Calu3 (cell line): ENCODE measurements around the gene FYB1. TPM values are rescaled to one million over a fixed set of nuclear protein-coding genes. Genes with fewer than 3 reads are reported as not detected.
A peak's percentile ranks its signal among the peaks of the same experiment; 100 is the strongest.

Experiments used
- BruUV-seq: library from RNA; stranded (reverse); fragments of 400-500 nt; replicated peaks from 2 replicates; lab custom pipeline; 2021; lab: Mats Ljungman, UMichigan
- CTCF ChIA-PET: fragments of 300-600 bp; sonication (Branson Sonifier 250); formaldehyde crosslinking; loops from one replicate; lab custom pipeline; 2022; ENCODE audit warnings: antibody characterized with exemption; lab: Charles Lee
- DNase-seq: peaks from one replicate; pipeline ENCODE4 v3.0.0; 2022
- H3K27ac Mint-ChIP-seq: one replicate; pipeline ENCODE4 v1.8.0; 2022; ENCODE audit warnings: mixed read lengths; ENCODE audit not compliant: unreplicated experiment
- H3K27me3 Mint-ChIP-seq: one replicate; pipeline ENCODE4 v1.8.0; 2022; ENCODE audit warnings: mixed read lengths; ENCODE audit not compliant: unreplicated experiment
- H3K36me3 Mint-ChIP-seq: one replicate; pipeline ENCODE4 v1.8.0; 2022; ENCODE audit warnings: mild to moderate bottlenecking, moderate library complexity, mixed read lengths; ENCODE audit not compliant: insufficient read depth, unreplicated experiment
- H3K4me1 Mint-ChIP-seq: one replicate; pipeline ENCODE4 v1.8.0; 2022; ENCODE audit warnings: mild to moderate bottlenecking, low read depth, mixed read lengths; ENCODE audit not compliant: unreplicated experiment
- H3K4me3 Mint-ChIP-seq: one replicate; pipeline ENCODE4 v1.8.0; 2022; ENCODE audit warnings: mild to moderate bottlenecking, low read depth, moderate library complexity, mixed read lengths; ENCODE audit not compliant: unreplicated experiment
- H3K9me3 Mint-ChIP-seq: one replicate; pipeline ENCODE4 v1.8.0; 2022; ENCODE audit warnings: low read depth, mixed read lengths; ENCODE audit not compliant: unreplicated experiment
- CTCF ChIP-seq: fragments of 200-600 bp; IDR thresholded peaks from one replicate; pipeline ENCODE4 v1.8.0; 2022; ENCODE audit warnings: antibody characterized with exemption; ENCODE audit not compliant: unreplicated experiment
- intact Hi-C: fragments of 100-400 bp; cut with micrococcal nuclease; formaldehyde crosslinking; loops from one replicate; pipeline ENCODE4 v1.10.0; 2022; ENCODE audit not compliant: unreplicated experiment
- total RNA-seq: library from RNA; stranded (reverse); gene quantifications from 2 replicates; pipeline ENCODE4 v1.2.3, GENCODE V29; 2022

FYB1 gene
- total RNA-seq, 1 experiment from 2014 or later: 42.8 TPM

- intact Hi-C loops: no loop called here
- H3K9me3 Mint-ChIP-seq: peaks cover 5% of the 10 kb centered on the region
- H3K4me1 Mint-ChIP-seq: peaks cover 34% of the 10 kb centered on the region
- TF ChIP-seq CTCF: no peak
- no peak overlapping the region for H3K4me3 Mint-ChIP-seq
- no peak overlapping the region for H3K27ac Mint-ChIP-seq
- H3K27me3 Mint-ChIP-seq: no peaks in the 10 kb centered on the region
- H3K36me3 Mint-ChIP-seq: no peaks in the 10 kb centered on the region
- DNase-seq: no peak
- no TSS peak for BruUV-seq
- CTCF ChIA-PET: no interaction called here
These were observed 50.3 kb downstream of the FYB1 start for GRCh38 chr5:39169081-39169480.

GRCh38 chr5:39167972-39168342, 51.4 kb downstream of the FYB1 start:
- Mint-ChIP-seq H3K4me3 (no peak overlapping the region), H3K4me1 (peaks cover 38% of the 10 kb centered on the region), H3K36me3 (no peaks in the 10 kb centered on the region), H3K27ac (no peak overlapping the region), H3K9me3 (peaks cover 2% of the 10 kb centered on the region), H3K27me3 (no peaks in the 10 kb centered on the region)
- intact Hi-C loops: no loop called here
- BruUV-seq: no TSS peak
- no peak for TF ChIP-seq CTCF
- DNase-seq: no peak
- CTCF ChIA-PET: no interaction called here

GRCh38 chr5:39167141-39167971, 52.0 kb downstream of the FYB1 start:
- no peak overlapping the region for H3K4me3 Mint-ChIP-seq
- intact Hi-C loops: no loop called here
- BruUV-seq: no TSS peak
- TF ChIP-seq CTCF: no peak
- H3K9me3 Mint-ChIP-seq: peaks cover 2% of the 10 kb centered on the region
- no peaks in the 10 kb centered on the region for H3K36me3 Mint-ChIP-seq
- no peaks in the 10 kb centered on the region for H3K27me3 Mint-ChIP-seq
- DNase-seq: no peak
- H3K27ac Mint-ChIP-seq: no peak overlapping the region
- H3K4me1 Mint-ChIP-seq: peaks cover 38% of the 10 kb centered on the region
- CTCF ChIA-PET: no interaction called here

GRCh38 chr5:39164529-39165402, 54.6 kb downstream of the FYB1 start:
- H3K36me3 Mint-ChIP-seq: no peaks in the 10 kb centered on the region
- intact Hi-C loops: no loop called here
- peaks cover 36% of the 10 kb centered on the region for H3K4me1 Mint-ChIP-seq
- DNase-seq: peak; percentile 12
- peak overlapping the region; percentile 66 for H3K27ac Mint-ChIP-seq
- H3K9me3 Mint-ChIP-seq: peaks cover 2% of the 10 kb centered on the region
- CTCF ChIA-PET: interaction anchor here (1.2 kb wide), 1 partner anchor 10 kb away, joined by 3 read pairs; no protein-coding TSS in a partner anchor
- BruUV-seq: no TSS peak
- no peak overlapping the region for H3K4me3 Mint-ChIP-seq
- H3K27me3 Mint-ChIP-seq: no peaks in the 10 kb centered on the region
- TF ChIP-seq CTCF: no peak
